MG63 (cell line): ENCODE data around the gene PLPP4. TPM values are rescaled to one million over a fixed set of nuclear protein-coding genes. Genes with fewer than 3 reads are reported as not detected.

Experiments used
- DNase-seq: peaks from one replicate; pipeline ENCODE4 v3.0.0-alpha.2; 2020
- H3K27me3 ChIP-seq: fragments of 250-450 bp; sonication (Bioruptor Pico); 2 replicates; pipeline ENCODE4 v1.5.1; 2020; ENCODE audit warnings: mild to moderate bottlenecking, moderate library complexity
- H3K36me3 ChIP-seq: fragments of 250-450 bp; sonication (Bioruptor Pico); 2 replicates; pipeline ENCODE4 v1.5.1; 2020; ENCODE audit warnings: mild to moderate bottlenecking, moderate library complexity
- H3K4me3 ChIP-seq: fragments of 250-450 bp; sonication (Bioruptor Pico); 2 replicates; pipeline ENCODE4 v1.5.1; 2020; ENCODE audit warnings: mild to moderate bottlenecking, moderate library complexity
- H3K9me3 ChIP-seq: fragments of 250-450 bp; sonication (Bioruptor Pico); 2 replicates; pipeline ENCODE4 v1.5.1; 2020; ENCODE audit warnings: mild to moderate bottlenecking, moderate library complexity
- total RNA-seq: library from RNA; depleted of rRNA; stranded (reverse); fragments of >200 nt; shearing (Covaris generic); gene quantifications from 2 replicates; pipeline ENCODE4 v1.2.3, GENCODE V29; 2014; ENCODE audit warnings: low replicate concordance

The PLPP4 gene
- total RNA-seq, 1 experiment from 2014 or later, result 3.4 TPM

GRCh38 chr10:120527691-120528090, 70.7 kb downstream of the PLPP4 start:
- Histone ChIP-seq H3K36me3 (no peaks in the 10 kb centered on the region), H3K27me3 (no peaks in the 10 kb centered on the region), H3K4me3 (no peak overlapping the region), H3K9me3 (no peaks in the 10 kb centered on the region)
- no peak for DNase-seq

DNA sequence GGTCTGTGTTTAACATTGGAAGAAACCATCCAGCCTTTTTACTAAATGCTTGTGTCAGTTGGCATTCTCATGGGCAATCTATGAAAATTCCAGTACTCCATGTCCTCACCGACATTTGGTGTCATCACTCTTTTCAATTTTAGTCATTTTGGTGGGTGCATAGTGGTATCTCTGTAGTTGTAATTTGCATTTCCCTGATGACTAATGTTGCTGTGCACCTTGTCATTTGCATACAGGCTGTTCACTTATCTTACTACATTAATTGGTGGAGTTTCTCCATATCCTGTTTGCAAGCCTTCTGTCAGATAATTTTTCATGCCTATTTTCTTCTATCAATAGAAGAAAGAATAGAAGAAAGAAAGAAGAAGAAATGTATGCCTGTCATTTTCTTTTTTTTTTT, 73.7 kb downstream of the PLPP4 start:
- Histone ChIP-seq H3K27me3 (no peaks in the 10 kb centered on the region), H3K36me3 (no peaks in the 10 kb centered on the region), H3K9me3 (no peaks in the 10 kb centered on the region), H3K4me3 (no peak overlapping the region)
- DNase-seq, result no peak

GRCh38 chr10:120538091-120538490, 81.1 kb downstream of the PLPP4 start:
- Histone ChIP-seq H3K27me3 (no peaks in the 10 kb centered on the region), H3K4me3 (no peak overlapping the region), H3K36me3 (no peaks in the 10 kb centered on the region), H3K9me3 (no peaks in the 10 kb centered on the region)
- DNase-seq, result peak; percentile 19

DNA sequence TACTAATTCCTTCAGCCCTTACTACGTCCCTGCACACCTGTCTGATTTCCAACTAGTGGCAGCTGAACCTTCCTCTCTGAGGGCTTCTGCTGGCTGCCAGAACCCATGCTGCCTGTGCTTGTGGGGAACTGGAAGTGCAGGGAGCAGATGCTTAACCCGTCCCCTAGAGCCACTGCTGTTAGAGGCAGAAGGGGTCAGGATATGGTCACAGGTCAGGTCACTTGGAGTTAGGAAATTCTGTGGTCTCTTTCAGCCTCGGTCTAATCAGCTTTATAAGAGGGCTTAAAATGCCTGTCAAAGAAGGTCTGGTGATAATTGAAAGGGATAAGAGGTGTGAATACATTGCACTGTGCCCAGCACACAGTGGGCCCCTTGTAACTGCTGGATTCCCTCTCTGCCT, 82.0 kb downstream of the PLPP4 start:
- H3K4me3 ChIP-seq, result no peak overlapping the region
- no peaks in the 10 kb centered on the region for H3K36me3 ChIP-seq
- no peaks in the 10 kb centered on the region for H3K27me3 ChIP-seq
- no peak for DNase-seq
- no peaks in the 10 kb centered on the region for H3K9me3 ChIP-seq

GRCh38 chr10:120540486-120540885, 83.5 kb downstream of the PLPP4 start:
- H3K9me3 ChIP-seq, result no peaks in the 10 kb centered on the region
- no peak for DNase-seq
- H3K4me3 ChIP-seq, result no peak overlapping the region
- no peaks in the 10 kb centered on the region for H3K36me3 ChIP-seq
- no peaks in the 10 kb centered on the region for H3K27me3 ChIP-seq

DNA sequence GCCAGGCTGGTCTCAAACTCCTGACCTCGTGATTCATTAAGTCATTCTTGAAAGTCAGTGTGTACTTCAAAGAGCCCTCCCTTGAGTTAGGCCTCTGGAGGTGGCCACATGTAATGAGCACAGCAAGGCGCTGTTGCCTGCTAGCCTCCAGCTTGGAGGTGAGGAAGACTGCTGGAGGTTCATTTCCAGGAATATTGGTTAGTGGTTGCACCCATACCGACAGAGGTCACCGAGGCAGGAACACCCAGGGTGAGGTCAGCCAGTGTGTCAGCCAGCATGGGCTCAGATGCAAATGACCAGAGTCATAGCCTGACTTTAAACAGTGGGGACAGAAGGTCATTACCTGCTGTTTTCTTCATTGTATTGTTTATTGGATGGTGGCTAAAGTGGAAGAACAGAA, 85.0 kb downstream of the PLPP4 start:
- no peaks in the 10 kb centered on the region for H3K36me3 ChIP-seq
- no peaks in the 10 kb centered on the region for H3K9me3 ChIP-seq
- H3K27me3 ChIP-seq, result no peaks in the 10 kb centered on the region
- H3K4me3 ChIP-seq, result no peak overlapping the region
- DNase-seq, result no peak

DNA sequence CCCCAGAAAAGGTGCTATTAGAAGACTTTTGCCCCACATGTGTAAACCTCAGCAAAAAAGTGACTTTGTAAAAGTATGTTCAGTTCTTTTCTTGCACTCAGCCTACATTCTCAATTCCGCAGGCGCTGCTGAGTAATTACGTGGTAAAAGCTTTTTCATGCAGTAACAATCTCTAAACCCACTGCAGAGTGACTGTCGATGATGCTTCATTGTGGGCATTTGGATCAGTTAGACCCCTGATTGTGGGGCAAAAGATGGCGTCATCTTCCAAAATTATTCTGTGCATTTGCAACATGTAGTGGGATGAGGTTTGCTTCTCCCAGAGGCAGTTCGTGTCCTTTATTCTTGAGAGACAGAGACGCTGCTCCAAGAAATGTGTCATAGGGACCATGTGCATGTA, 85.6 kb downstream of the PLPP4 start:
- no peaks in the 10 kb centered on the region for H3K9me3 ChIP-seq
- H3K27me3 ChIP-seq, result no peaks in the 10 kb centered on the region
- no peaks in the 10 kb centered on the region for H3K36me3 ChIP-seq
- H3K4me3 ChIP-seq, result no peak overlapping the region
- DNase-seq, result no peak

DNA sequence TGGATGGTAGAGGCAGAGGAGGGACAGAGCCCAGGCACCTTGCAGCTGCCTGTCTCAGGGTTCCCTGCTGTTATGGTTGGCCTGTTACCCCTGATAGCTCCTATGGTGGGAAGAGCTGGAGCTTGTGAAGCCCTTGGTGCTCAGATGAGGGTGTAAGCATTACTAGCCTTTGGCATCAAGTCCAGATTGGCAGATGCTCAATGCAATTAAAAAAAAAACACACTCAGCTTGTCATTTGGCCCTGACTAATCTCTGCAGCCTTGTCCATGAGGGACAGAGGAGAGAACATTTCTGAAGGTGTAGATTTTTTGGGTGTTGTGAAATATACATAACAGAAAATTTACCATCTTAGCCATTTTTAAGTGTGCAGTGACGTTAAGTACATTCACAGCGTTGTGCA, 86.3 kb downstream of the PLPP4 start:
- H3K4me3 ChIP-seq, result no peak overlapping the region
- H3K36me3 ChIP-seq, result no peaks in the 10 kb centered on the region
- no peak for DNase-seq
- H3K9me3 ChIP-seq, result no peaks in the 10 kb centered on the region
- H3K27me3 ChIP-seq, result no peaks in the 10 kb centered on the region

GRCh38 chr10:120548210-120548609, 91.2 kb downstream of the PLPP4 start:
- DNase-seq, result no peak
- no peak overlapping the region for H3K4me3 ChIP-seq
- H3K9me3 ChIP-seq, result no peaks in the 10 kb centered on the region
- H3K36me3 ChIP-seq, result no peaks in the 10 kb centered on the region
- no peaks in the 10 kb centered on the region for H3K27me3 ChIP-seq

DNA sequence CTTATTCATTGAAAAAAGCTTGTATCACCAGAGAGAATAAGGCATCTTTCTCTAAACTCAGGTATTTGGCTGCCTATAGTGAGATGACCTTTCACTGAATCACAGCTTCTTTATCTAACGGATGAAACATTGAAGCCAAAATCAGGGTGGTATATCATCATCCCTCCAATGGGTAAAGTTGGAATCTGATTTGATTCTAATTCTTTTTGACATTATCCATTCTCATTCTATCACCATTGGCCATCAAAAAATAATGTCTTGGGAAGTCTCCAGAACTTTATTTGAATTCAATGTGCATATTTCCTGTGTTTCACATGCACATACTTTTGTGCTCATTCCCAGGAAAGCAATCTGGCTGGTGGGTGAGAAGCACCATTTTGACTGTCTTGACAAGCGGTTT, 95.2 kb downstream of the PLPP4 start:
- no peak for DNase-seq
- no peaks in the 10 kb centered on the region for H3K36me3 ChIP-seq

DNA sequence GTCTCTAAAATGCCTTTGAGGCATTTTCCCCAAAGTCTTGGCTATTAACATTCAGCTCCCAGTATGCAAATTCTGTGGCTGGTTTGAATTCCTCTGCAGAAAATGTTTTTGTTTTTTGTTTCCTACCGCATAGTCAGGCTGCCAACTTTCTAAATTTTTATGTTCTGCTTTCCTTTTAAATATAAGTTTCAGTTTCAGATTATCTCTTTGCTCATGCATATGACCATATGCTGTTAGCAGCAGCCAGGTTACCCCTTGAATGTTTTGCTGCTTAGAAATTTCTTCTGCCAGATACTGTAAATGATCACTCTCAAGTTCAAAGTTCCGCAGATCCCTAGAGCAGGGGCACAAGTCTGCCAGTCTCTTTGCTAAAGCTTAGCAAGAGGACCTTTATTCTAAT, 96.9 kb downstream of the PLPP4 start:
- no peaks in the 10 kb centered on the region for H3K36me3 ChIP-seq
- no peaks in the 10 kb centered on the region for H3K9me3 ChIP-seq
- no peak overlapping the region for H3K4me3 ChIP-seq
- H3K27me3 ChIP-seq, result no peaks in the 10 kb centered on the region
- no peak for DNase-seq

More for the DNA sequence above, 95.2 kb downstream of the PLPP4 start:
- H3K27me3 ChIP-seq, result no peaks in the 10 kb centered on the region
- H3K9me3 ChIP-seq, result no peaks in the 10 kb centered on the region
- H3K4me3 ChIP-seq, result no peak overlapping the region

GRCh38 chr10:120555436-120555835, 98.4 kb downstream of the PLPP4 start:
- Histone ChIP-seq H3K27me3 (no peaks in the 10 kb centered on the region), H3K36me3 (no peaks in the 10 kb centered on the region), H3K9me3 (no peaks in the 10 kb centered on the region), H3K4me3 (no peak overlapping the region)
- no peak for DNase-seq

DNA sequence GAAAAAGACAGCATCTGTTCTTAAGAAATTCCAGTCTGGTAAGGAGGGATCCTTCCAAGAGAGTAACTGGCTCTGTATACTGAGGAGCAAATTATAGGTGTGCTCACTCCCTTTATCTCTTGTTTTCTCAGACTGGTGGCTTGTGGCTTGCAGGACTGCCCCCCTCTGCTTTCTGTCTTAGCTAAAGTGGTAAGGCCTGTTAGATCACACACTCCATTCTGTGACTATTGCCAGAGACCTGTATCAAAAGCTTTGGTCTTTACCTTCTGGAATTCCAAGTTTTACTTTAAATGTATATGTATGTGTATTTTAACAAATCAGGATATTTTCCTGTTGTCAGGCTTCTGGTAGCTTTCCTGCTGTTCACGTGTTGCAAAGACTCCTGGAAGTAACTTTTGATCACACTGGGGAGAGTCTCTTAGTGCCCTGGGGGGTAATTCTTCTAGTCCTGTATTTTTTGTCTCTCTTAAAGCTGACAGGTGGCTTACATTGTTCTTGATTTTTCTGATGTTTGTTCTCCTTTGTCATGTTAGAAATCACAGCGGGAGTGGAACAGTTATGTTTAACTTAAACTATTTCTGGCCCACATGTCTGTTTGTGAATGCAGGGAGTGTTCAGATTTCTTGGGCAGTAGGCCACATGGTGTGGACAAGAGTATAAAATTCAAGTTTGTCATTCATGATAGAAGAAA, 99.0 kb downstream of the PLPP4 start:
- Histone ChIP-seq H3K27me3 (no peaks in the 10 kb centered on the region), H3K9me3 (no peaks in the 10 kb centered on the region), H3K36me3 (no peaks in the 10 kb centered on the region), H3K4me3 (no peak overlapping the region)
- DNase-seq, result no peak

- Histone ChIP-seq H3K9me3 (no peaks in the 10 kb centered on the region), H3K27me3 (no peaks in the 10 kb centered on the region), H3K4me3 (no peak overlapping the region), H3K36me3 (no peaks in the 10 kb centered on the region)
- no peak for DNase-seq
Measured at GRCh38 chr10:120557311-120557710, 100.3 kb downstream of the PLPP4 start.

DNA sequence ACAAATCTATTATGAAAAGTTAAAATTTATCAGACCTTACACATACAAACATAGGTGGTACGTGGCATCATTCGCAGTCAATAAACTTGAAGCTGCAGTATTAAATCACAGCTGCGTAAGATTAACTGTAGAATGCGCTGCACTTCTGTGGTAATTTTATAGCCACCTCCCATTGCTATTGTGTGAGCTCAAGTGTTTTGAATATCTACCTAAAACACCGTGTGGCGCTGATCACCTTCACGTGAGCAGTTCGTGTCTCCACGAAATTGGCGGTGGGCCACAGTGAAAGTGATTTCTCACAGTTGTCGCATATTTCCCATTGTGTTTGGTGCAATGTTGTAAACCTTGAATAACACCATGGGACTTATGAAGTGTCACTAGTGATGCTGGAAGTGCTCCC, 102.8 kb downstream of the PLPP4 start:
- H3K4me3 ChIP-seq, result no peak overlapping the region
- H3K9me3 ChIP-seq, result no peaks in the 10 kb centered on the region
- no peaks in the 10 kb centered on the region for H3K36me3 ChIP-seq
- no peak for DNase-seq
- no peaks in the 10 kb centered on the region for H3K27me3 ChIP-seq

DNA sequence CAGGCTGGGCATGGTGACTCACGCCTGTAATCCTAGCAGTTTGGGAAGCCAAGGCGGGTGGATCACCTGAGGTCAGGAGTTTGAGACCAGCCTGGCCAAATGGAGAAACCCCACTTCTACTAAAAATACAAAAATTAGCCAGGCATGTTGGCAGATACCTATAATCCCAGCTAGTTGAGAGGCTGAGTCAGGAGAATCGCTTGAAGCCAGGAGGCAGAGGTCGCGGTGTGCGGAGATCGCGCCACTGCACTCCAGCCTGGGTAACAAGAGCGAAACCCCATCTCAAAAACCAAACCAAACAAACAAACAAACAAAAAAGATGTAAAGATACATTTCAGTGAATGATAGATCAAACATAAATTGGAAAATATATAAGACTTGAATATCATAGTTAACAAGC, 105.9 kb downstream of the PLPP4 start:
- DNase-seq, result no peak
- no peaks in the 10 kb centered on the region for H3K27me3 ChIP-seq
- no peak overlapping the region for H3K4me3 ChIP-seq
- no peaks in the 10 kb centered on the region for H3K9me3 ChIP-seq
- no peaks in the 10 kb centered on the region for H3K36me3 ChIP-seq

DNA sequence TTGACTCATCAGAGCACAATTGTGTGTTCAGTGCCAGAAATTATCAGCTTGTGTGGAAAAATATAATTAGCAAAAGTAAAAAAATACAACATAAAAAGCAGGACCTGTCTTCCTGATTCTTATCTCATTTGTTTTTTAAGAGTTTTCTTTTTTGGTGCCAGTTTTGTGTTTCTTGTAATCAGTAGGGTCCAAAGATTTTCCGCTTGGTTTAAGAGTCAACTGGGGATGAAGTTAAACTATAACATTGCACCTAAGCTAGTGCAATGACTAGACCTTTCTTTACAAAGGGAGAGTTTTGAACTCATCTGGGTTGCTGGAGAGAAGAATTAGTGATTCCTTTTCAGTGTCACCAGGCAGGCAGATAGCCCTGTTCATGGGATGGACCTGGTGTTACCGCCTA, 113.4 kb downstream of the PLPP4 start:
- no peak for DNase-seq
- Histone ChIP-seq H3K27me3 (no peaks in the 10 kb centered on the region), H3K4me3 (no peak overlapping the region), H3K9me3 (no peaks in the 10 kb centered on the region), H3K36me3 (no peaks in the 10 kb centered on the region)

DNA sequence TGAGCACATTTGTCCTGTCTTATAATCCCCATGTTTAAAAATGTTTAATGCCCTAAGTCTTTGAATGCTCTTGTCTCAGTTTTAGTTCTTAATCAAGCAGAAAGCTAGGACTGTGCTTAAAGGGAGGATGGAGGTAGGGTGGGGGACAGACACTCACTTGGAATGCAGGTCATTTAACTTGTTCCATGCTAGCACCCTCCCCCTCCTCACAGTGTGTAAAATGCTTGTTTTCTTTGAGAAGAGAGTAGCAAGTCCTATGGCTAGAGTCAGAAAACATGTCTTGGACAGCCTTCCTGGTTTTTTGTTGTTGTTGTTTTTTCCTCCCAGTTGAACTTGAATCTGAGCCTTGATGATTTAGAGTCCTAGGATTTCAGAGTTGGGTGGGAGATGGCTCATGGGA, 114.2 kb downstream of the PLPP4 start:
- Histone ChIP-seq H3K36me3 (no peaks in the 10 kb centered on the region), H3K27me3 (no peaks in the 10 kb centered on the region), H3K9me3 (no peaks in the 10 kb centered on the region), H3K4me3 (no peak overlapping the region)
- DNase-seq, result no peak

DNA sequence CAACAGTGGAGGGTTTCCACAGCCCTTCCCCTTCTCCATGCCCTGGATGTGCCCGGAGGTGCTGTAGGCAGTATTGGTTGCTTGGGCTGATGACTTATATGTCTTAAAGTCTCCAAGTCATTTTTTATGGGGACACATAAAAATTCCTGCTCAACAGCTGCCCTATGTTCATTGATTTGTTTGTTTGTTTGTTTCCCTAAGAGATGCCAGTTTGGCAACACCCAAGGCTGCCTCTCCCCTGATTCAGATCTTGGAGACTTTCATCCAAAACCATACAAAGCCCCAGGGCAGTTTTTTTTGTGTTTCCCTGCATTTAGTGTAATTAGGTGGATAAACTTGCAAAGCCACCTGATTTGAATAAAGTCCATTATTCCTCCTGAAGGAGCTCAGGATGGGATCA, 115.3 kb downstream of the PLPP4 start:
- Histone ChIP-seq H3K4me3 (no peak overlapping the region), H3K27me3 (no peaks in the 10 kb centered on the region), H3K36me3 (no peaks in the 10 kb centered on the region), H3K9me3 (no peaks in the 10 kb centered on the region)
- no peak for DNase-seq
